Right lobe of liver (tissue), 4 donors: ENCODE data around the gene ASGR2.

Source experiments
- CTCF ChIP-seq, 4 donors: fragments of 200-600 bp in 3 of 4; fragments of 450-650 bp in 1 of 4; IDR thresholded peaks; one replicate each; pipeline versions ENCODE4 v1.5.1 to v1.8.0; 2016 to 2022; ENCODE audit warnings: antibody characterized with exemption in 4 of 4, mild to moderate bottlenecking in 2 of 4
- POLR2A ChIP-seq: fragments of 450-650 bp; IDR thresholded peaks from one replicate; pipeline ENCODE4 v1.6.1; 2017; ENCODE audit warnings: antibody characterized with exemption, mild to moderate bottlenecking
- donor health status: DM: no; HTN: no; CAD: no.
- donor health status: DM: no; HTN: no; CAD: no.
- donor health status: DM: no; HTN: yes; CAD: no.

GRCh38 chr17:7107795-7108559 lies 6.6 kb downstream of the ASGR2 start:
- TF ChIP-seq POLR2A (no peak), CTCF (IDR thresholded peaks at IDR 0.05) (no peak)
